Activated CD4-positive, alpha-beta T cell treated with anti-CD3 and anti-CD28 coated beads for 4 hours (primary cell): Measurements from ENCODE around the gene SP3.

Experiments used
- DNase-seq, 2 donors: peaks; one replicate each; pipeline ENCODE4 v3.0.0-alpha.2; 2020

The SP3 gene

GRCh38 chr2:173996766-173997165, 31.6 kb upstream of the SP3 start:
- no peak for DNase-seq

GRCh38 chr2:173993459-173993858, 28.3 kb upstream of the SP3 start:
- DNase-seq = no peak

GRCh38 chr2:173991856-173992588, 26.8 kb upstream of the SP3 start:
- no peak for DNase-seq

GRCh38 chr2:173990970-173991819, 26.0 kb upstream of the SP3 start:
- DNase-seq = no peak

GRCh38 chr2:173990245-173990644, 25.1 kb upstream of the SP3 start:
- no peak for DNase-seq

- DNase-seq = no peak
These were observed 24.7 kb upstream of the SP3 start for GRCh38 chr2:173989884-173990215.

GRCh38 chr2:173989160-173989883, 24.1 kb upstream of the SP3 start:
- no peak for DNase-seq

- DNase-seq = no peak
These were observed 21.6 kb upstream of the SP3 start for GRCh38 chr2:173986805-173987204.

- DNase-seq = no peak
These were observed 20.4 kb upstream of the SP3 start for GRCh38 chr2:173985605-173985992.

GRCh38 chr2:173984866-173985604, 19.9 kb upstream of the SP3 start:
- DNase-seq = no peak

- DNase-seq = no peak
These were observed 18.3 kb upstream of the SP3 start for GRCh38 chr2:173983391-173983871.

GRCh38 chr2:173982918-173983317, 17.7 kb upstream of the SP3 start:
- DNase-seq = no peak

- DNase-seq = no peak
These were observed 17.1 kb upstream of the SP3 start for GRCh38 chr2:173982182-173982714.

GRCh38 chr2:173981520-173981919, 16.3 kb upstream of the SP3 start:
- no peak for DNase-seq

GRCh38 chr2:173979751-173980351, 14.7 kb upstream of the SP3 start:
- no peak for DNase-seq

- no peak for DNase-seq
These were observed 13.3 kb upstream of the SP3 start for GRCh38 chr2:173978447-173978846.

- no peak for DNase-seq
These were observed 7.5 kb upstream of the SP3 start for GRCh38 chr2:173972636-173973035.

- DNase-seq = no peak
These were observed 7.0 kb upstream of the SP3 start for GRCh38 chr2:173972165-173972564.

- DNase-seq = no peak
These were observed 5.3 kb upstream of the SP3 start for GRCh38 chr2:173970516-173970924.

- no peak for DNase-seq
These were observed 4.7 kb upstream of the SP3 start for GRCh38 chr2:173969886-173970285.

- DNase-seq = no peak
These were observed 3.4 kb upstream of the SP3 start for GRCh38 chr2:173968551-173968950.
